ENCODE results near the gene SMIM38.

Gene SMIM38

GRCh38 chr11:69133251-69133650 lies 22.5 kb upstream of the SMIM38 start:
- no peak for TF ChIP-seq POLR2AphosphoS5 (IDR thresholded peaks at IDR 0.05; ENCODE audit: low read depth, low read length)
- no peak for TF ChIP-seq TAF1 (IDR thresholded peaks at IDR 0.05; ENCODE audit: borderline replicate concordance, insufficient read depth, low read length)
- no peak for TF ChIP-seq REST (IDR thresholded peaks at IDR 0.05; ENCODE audit: insufficient read depth in 1 of 2, low read depth in 2 of 2, low read length in 2 of 2)
- TF ChIP-seq SIN3A (IDR thresholded peaks at IDR 0.05; ENCODE audit: borderline replicate concordance, insufficient read depth, low read length) = no peak
- no peak for TF ChIP-seq FOXP2 (optimal IDR thresholded peaks at IDR 0.05; ENCODE audit: borderline replicate concordance, extremely low read depth, extremely low read length, insufficient read depth)

- TF ChIP-seq SIN3A (IDR thresholded peaks at IDR 0.05; ENCODE audit: borderline replicate concordance, insufficient read depth, low read length) (no peak), TAF1 (IDR thresholded peaks at IDR 0.05; ENCODE audit: borderline replicate concordance, insufficient read depth, low read length) (no peak), FOXP2 (optimal IDR thresholded peaks at IDR 0.05; ENCODE audit: borderline replicate concordance, extremely low read depth, extremely low read length, insufficient read depth) (no peak), POLR2AphosphoS5 (IDR thresholded peaks at IDR 0.05; ENCODE audit: low read depth, low read length) (no peak), REST (IDR thresholded peaks at IDR 0.05; ENCODE audit: insufficient read depth in 1 of 2, low read depth in 2 of 2, low read length in 2 of 2) (no peak)
Measured at GRCh38 chr11:69134957-69135356, 20.8 kb upstream of the SMIM38 start.

- no peak for TF ChIP-seq FOXP2 (optimal IDR thresholded peaks at IDR 0.05; ENCODE audit: borderline replicate concordance, extremely low read depth, extremely low read length, insufficient read depth)
Measured at GRCh38 chr11:69135420-69136363, 20.0 kb upstream of the SMIM38 start.

- TF ChIP-seq FOXP2 (optimal IDR thresholded peaks at IDR 0.05; ENCODE audit: borderline replicate concordance, extremely low read depth, extremely low read length, insufficient read depth) (no peak), REST (IDR thresholded peaks at IDR 0.05; ENCODE audit: insufficient read depth in 1 of 2, low read depth in 2 of 2, low read length in 2 of 2) (no peak)
Measured at GRCh38 chr11:69136471-69136870, 19.3 kb upstream of the SMIM38 start.

- TF ChIP-seq SIN3A (IDR thresholded peaks at IDR 0.05; ENCODE audit: borderline replicate concordance, insufficient read depth, low read length) = no peak
- no peak for TF ChIP-seq REST (IDR thresholded peaks at IDR 0.05; ENCODE audit: insufficient read depth in 1 of 2, low read depth in 2 of 2, low read length in 2 of 2)
- TF ChIP-seq POLR2AphosphoS5 (IDR thresholded peaks at IDR 0.05; ENCODE audit: low read depth, low read length) = no peak
- TF ChIP-seq FOXP2 (optimal IDR thresholded peaks at IDR 0.05; ENCODE audit: borderline replicate concordance, extremely low read depth, extremely low read length, insufficient read depth) = no peak
- no peak for TF ChIP-seq TAF1 (IDR thresholded peaks at IDR 0.05; ENCODE audit: borderline replicate concordance, insufficient read depth, low read length)
Measured at GRCh38 chr11:69137151-69137844, 18.4 kb upstream of the SMIM38 start.

Measured in PFSK-1 (cell line).